Parathyroid adenoma (tissue), 2 donors: ENCODE results near the gene SVIL.
A peak's percentile ranks its signal among the peaks of the same experiment; 100 is the strongest.
"Not testable (repeated sequence)": the region's sequence is repeated elsewhere in the genome, so short reads cannot be mapped to it uniquely, and the experiment has no call there.

Experiments used
- H2AFZ ChIP-seq: fragments of 300-600 bp; sonication (generic); one replicate; pipeline ENCODE4 v1.7.0; 2017; ENCODE audit warnings: antibody characterized with exemption, mild to moderate bottlenecking
- H3K27ac ChIP-seq: fragments of 300-600 bp; sonication (generic); one replicate; pipeline ENCODE4 v1.7.0; 2017
- H3K27me3 ChIP-seq: fragments of 300-600 bp; sonication (generic); one replicate; pipeline ENCODE4 v1.7.0; 2017; ENCODE audit warnings: low read length; ENCODE audit not compliant: control insufficient read depth, insufficient read depth
- H3K36me3 ChIP-seq: fragments of 300-600 bp; sonication (generic); one replicate; pipeline ENCODE4 v1.7.0; 2017; ENCODE audit warnings: low read length; ENCODE audit not compliant: control insufficient read depth, insufficient read depth
- H3K4me1 ChIP-seq: fragments of 300-600 bp; sonication (generic); one replicate; pipeline ENCODE4 v1.7.0; 2017; ENCODE audit warnings: control low read depth
- H3K4me2 ChIP-seq: fragments of 300-600 bp; sonication (generic); one replicate; pipeline ENCODE4 v1.7.0; 2017; ENCODE audit warnings: low read length
- H3K4me3 ChIP-seq: fragments of 300-600 bp; sonication (generic); one replicate; pipeline ENCODE4 v1.7.0; 2017; ENCODE audit warnings: low read depth, low read length
- H3K79me2 ChIP-seq: fragments of 300-600 bp; sonication (generic); one replicate; pipeline ENCODE4 v1.7.0; 2017; ENCODE audit warnings: control low read depth
- H3K9ac ChIP-seq: fragments of 300-600 bp; sonication (generic); one replicate; pipeline ENCODE4 v1.7.0; 2017; ENCODE audit warnings: mild to moderate bottlenecking
- H3K9me3 ChIP-seq: fragments of 300-600 bp; sonication (generic); one replicate; pipeline ENCODE4 v1.7.0; 2017; ENCODE audit warnings: low read length; ENCODE audit not compliant: control insufficient read depth
- TF ChIP-seq, protein P1 (sequence below): fragments of 300-600 bp; sonication (generic); IDR thresholded peaks from one replicate; pipeline ENCODE4 v1.7.0; 2017; ENCODE audit warnings: antibody characterized with exemption, mild to moderate bottlenecking
- donor health status: primary hyperparathyroidism.

SVIL gene

GRCh38 chr10:29590915-29591650, 43.7 kb downstream of the SVIL start:
- no peak overlapping the region for H3K4me3 ChIP-seq
- no peaks in the 10 kb centered on the region for H3K9me3 ChIP-seq
- H3K27ac ChIP-seq = no peak overlapping the region
- H3K36me3 ChIP-seq = no peaks in the 10 kb centered on the region
- no peak overlapping the region for H3K9ac ChIP-seq
- peaks cover 19% of the 10 kb centered on the region for H3K4me1 ChIP-seq
- H3K4me2 ChIP-seq = no peak overlapping the region
- H3K27me3 ChIP-seq = no peaks in the 10 kb centered on the region
- TF ChIP-seq, protein P1, sequence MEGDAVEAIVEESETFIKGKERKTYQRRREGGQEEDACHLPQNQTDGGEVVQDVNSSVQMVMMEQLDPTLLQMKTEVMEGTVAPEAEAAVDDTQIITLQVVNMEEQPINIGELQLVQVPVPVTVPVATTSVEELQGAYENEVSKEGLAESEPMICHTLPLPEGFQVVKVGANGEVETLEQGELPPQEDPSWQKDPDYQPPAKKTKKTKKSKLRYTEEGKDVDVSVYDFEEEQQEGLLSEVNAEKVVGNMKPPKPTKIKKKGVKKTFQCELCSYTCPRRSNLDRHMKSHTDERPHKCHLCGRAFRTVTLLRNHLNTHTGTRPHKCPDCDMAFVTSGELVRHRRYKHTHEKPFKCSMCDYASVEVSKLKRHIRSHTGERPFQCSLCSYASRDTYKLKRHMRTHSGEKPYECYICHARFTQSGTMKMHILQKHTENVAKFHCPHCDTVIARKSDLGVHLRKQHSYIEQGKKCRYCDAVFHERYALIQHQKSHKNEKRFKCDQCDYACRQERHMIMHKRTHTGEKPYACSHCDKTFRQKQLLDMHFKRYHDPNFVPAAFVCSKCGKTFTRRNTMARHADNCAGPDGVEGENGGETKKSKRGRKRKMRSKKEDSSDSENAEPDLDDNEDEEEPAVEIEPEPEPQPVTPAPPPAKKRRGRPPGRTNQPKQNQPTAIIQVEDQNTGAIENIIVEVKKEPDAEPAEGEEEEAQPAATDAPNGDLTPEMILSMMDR = no peak
- no peaks in the 10 kb centered on the region for H3K79me2 ChIP-seq
- no peak overlapping the region for H2AFZ ChIP-seq

DNA sequence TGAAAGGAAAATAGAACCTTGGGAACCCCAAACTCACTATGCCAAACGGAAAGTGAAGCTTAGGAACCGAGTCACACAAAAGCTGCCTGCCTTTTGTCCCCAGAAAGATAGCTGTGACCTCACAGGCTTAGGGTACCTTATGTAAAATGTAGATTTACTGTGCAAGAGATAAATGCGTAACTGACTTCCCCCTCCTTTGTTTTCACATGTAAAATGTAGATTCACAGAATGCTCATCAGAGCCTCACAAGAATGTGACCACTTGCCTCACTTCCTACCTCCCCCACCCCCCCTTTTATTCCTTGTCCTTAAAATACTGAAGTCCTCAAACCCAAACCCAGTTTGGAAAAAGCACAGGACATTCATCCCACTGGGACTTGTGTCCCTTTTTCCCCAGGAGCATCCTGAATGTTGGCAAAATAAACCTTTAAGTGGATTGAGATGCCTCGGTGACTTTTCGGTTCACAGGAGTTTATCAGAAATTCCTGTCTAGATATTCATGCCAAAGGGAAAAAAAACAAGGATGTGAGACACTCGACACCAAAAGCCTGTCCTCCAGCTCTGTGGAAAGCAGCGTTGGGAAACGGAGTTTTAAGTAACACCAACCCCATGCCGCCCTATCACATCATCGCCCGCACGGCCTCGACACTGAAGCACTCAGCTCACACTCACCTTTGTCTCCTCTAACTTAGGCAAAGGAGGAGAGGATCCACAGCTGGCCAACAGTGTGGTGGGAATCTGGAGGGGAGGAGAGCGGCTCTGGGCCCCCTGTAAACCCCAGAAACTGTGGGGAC, 45.9 kb downstream of the SVIL start:
- peaks cover 22% of the 10 kb centered on the region for H3K4me1 ChIP-seq

GRCh38 chr10:29587750-29588628, 46.8 kb downstream of the SVIL start:
- Histone ChIP-seq H3K4me2 (peak overlapping the region; percentile 36), H3K27ac (peak overlapping the region; percentile 75), H3K4me1 (peaks cover 22% of the 10 kb centered on the region)
- H2AFZ ChIP-seq, H3K27me3 ChIP-seq, H3K9me3 ChIP-seq, H3K4me3 ChIP-seq, H3K36me3 ChIP-seq, H3K79me2 ChIP-seq, H3K9ac ChIP-seq: not testable (repeated sequence)

More for the DNA sequence above, 45.9 kb downstream of the SVIL start:
- no peak overlapping the region for H3K4me3 ChIP-seq
- no peaks in the 10 kb centered on the region for H3K27me3 ChIP-seq
- no peak overlapping the region for H3K9ac ChIP-seq
- H3K36me3 ChIP-seq = no peaks in the 10 kb centered on the region
- H3K27ac ChIP-seq = peak overlapping the region; percentile 75
- no peaks in the 10 kb centered on the region for H3K9me3 ChIP-seq
- TF ChIP-seq, protein P1 = no peak
- peak overlapping the region; percentile 30 for H2AFZ ChIP-seq
- H3K4me2 ChIP-seq = peak overlapping the region; percentile 36
- H3K79me2 ChIP-seq = peaks cover 3% of the 10 kb centered on the region

DNA sequence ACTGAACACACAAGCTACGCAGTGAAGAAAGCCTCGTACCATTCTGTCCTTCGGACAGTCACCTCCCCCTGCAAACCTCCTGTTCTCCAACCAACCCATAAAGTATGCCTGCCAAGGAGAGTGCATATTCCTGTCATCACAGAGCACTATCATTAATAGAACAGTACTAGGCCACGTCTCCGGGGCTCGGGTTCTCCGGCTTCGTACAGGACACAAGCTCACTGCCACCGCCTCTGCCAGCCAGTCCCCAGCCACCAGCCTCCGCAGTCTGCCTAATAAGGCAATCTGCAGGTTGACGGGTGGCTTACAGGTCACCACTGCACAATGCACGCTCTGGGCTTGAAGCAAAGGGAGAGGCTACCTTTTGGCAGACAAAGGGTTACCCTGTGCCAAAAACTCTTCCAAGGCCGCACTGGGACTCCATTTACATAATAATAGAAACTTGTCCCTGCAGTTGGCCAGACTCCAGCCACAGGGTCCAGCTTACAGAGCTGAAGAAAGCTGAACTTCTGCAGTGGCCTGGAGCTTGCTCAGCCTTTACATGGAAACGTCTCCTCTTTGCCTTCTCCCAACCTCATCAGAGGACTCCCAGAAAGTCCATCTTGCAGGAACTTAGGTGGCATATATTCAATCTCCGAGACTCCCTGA, 47.5 kb downstream of the SVIL start:
- H3K9me3 ChIP-seq, H2AFZ ChIP-seq, H3K27me3 ChIP-seq, H3K27ac ChIP-seq, H3K36me3 ChIP-seq, H3K4me2 ChIP-seq, H3K79me2 ChIP-seq, H3K4me3 ChIP-seq, H3K9ac ChIP-seq: not testable (repeated sequence)
- peaks cover 22% of the 10 kb centered on the region for H3K4me1 ChIP-seq

DNA sequence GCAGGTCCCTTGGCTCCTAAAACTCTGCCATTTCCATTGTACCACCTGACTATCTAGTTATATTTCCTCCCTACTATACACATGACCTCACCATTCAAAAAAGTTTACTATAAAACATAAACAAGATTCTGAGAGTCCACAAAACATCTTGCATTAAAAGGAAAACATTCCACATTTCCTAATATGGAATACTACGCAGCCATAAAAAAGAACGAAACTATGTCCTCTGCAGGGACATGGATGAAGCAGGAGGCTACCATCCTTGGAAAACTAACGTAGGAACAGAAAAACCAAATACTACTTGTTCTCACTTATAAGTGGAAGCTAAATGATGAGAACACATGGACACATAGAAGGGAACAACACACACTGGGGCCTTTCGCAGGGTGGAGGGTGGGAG, 48.3 kb downstream of the SVIL start:
- Histone ChIP-seq H3K4me1 (peaks cover 22% of the 10 kb centered on the region), H3K27ac (no peak overlapping the region), H3K36me3 (no peaks in the 10 kb centered on the region), H3K27me3 (no peaks in the 10 kb centered on the region), H3K79me2 (peaks cover 9% of the 10 kb centered on the region), H3K4me2 (no peak overlapping the region), H3K9ac (no peak overlapping the region), H3K4me3 (no peak overlapping the region), H3K9me3 (no peaks in the 10 kb centered on the region), H2AFZ (no peak overlapping the region)
- TF ChIP-seq, protein P1 = no peak
